Fibroblast of skin of left quadriceps (primary cell): Measurements from ENCODE around the gene ASIC2.
"Not testable (repeated sequence)": the region's sequence is repeated elsewhere in the genome, so short reads cannot be mapped to it uniquely, and the experiment has no call there.

Experiments used
- DNase-seq, 2 experiments: peaks; one replicate each; pipeline ENCODE4 v3.0.0-alpha.2; 2013; ENCODE audit warnings: low read depth in 2 of 2

The ASIC2 gene

DNA sequence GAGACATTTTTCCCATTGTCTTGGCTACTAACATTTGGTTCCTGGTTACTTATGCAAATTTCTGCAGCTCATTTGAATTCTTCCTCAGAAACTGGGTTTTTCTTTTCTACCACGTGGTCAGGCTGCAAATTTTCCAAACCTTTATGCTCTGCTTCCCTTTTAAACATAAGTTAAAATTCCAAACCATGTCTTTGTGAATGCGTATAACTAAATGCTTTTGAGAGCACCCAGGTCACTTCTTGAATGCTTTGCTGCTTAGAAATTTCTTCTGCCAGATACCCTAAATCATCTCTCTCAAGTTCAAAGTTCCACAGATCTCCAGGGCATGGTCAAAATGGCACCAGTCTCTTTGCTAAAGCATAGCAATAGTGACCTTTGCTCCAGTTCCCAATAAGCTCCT lies 305.2 kb downstream of the ASIC2 start:
- DNase-seq, result not testable (repeated sequence)

DNA sequence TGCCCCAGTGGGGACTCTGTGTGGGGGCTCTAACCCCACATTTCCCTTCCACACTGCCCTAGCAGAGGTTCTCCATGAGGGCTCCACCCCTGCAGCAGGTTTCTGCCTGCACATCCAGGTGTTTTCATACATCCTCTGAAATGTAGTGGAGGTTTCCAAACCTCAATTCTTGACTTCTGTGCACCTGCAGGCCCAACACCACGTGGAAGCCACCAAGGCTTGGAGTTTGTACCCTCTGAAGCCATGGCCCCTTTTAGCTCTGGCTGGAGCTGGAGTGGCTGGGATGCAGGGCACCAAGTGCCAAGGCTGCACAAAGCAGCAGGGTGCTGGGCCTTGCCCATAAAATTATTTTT lies 305.7 kb downstream of the ASIC2 start:
- not testable (repeated sequence) for DNase-seq

DNA sequence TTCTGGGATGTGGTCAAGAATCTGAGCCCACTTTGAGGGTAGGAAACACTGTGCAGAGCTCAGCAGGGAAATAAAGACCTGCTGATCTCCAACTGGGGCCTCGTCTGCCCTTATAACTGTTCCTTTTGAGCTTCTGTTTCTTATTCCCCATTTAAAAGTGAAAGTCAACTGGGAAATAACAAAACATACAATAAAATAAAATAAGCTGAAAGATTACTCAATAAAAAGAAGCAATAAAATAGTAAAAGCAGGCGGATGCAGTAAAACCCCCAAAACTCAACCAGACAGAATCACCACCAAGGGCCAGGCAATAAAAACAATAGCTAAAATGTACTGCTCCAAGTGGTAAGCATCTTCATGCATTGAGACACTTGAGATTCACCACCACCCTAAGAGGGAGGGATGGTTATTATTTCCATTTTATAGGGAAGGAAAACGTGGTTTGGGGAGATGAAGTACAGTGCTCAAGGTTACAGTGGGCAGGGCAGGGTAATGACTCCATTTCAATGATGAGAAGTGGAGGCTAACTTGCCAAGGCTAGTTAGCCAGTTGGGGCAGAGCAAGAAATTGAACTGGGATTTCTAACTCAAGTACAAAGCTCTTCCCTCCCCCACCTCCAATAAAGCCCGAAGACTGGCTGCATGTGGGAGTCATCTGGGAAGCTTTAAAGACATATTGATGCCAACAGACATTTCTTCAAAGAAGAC lies 307.9 kb downstream of the ASIC2 start:
- DNase-seq, result no peak

DNA sequence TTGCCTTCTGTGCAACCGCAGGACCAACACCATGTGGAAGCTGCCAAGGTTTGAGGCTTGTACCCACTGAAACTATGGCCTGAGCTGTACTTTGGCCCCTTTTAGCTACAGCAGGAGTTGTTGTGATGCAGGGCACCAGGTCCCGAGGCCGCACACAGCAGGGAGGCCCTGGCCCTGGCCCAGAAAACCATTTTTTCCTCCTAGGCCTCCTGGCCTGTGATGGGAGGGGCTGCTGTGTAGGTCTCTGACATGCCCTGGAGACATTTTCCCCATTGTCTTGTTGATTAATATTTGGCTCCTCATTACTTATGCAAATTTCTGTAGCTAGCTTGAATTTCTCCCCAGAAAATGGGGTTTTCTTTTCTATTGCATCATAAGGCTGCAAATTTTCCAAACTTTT lies 311.5 kb downstream of the ASIC2 start:
- DNase-seq, result not testable (repeated sequence)

DNA sequence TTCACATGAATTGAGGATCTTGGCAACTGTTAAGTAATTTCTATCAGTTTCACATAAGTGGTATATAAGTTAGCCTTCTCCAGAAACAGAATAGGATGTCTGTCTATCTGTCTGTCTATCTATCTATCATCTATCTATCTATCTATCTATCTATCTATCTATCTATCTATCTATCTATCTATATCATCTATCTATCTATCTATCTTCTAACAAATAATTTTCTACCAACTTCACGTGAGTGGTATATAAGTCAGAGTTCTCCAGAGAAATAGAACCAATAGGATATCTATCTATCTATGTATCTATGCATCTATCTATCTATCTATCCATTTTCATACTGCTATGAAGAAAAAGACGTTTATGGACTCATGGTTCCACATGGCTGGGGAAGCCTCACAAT lies 312.9 kb downstream of the ASIC2 start:
- no peak for DNase-seq

DNA sequence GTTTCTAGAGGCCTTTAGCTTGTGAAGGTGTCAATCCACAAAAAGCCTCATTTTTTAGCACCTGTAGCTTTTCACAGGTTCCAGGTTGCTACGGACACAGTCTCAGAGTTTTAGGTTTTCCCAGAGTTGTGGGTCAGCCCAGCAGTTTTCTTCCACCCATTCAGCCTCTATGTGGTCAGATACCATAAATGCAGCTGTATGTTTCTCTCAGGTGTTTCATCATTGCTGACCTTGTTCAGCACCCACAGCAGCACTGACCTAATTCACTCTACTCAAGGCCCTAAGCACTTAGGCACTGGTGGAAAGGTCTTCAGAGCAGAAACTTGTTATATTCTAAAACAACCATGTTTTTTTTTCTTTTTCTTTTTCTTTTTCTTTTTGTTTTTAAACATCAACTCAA lies 316.5 kb downstream of the ASIC2 start:
- no peak for DNase-seq

DNA sequence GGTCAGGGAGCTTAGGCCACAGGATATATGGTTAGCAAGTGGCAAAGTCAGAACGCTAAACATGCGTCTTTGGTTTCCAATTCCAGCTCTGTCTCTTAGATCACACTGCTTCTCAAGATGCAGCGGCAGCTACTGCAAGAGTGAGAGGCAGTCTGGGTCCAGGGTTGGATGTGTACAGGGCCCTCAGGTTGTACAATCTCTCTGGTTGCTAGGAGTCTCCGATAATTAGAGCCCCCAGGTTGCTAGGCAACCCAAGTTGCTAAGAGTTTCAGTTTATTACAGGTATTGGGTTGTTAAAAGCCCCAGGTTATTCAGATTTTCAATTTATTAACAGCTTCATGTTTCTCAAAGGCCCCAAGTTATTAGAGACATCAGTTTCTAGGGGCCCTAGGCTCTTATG lies 317.0 kb downstream of the ASIC2 start:
- no peak for DNase-seq

DNA sequence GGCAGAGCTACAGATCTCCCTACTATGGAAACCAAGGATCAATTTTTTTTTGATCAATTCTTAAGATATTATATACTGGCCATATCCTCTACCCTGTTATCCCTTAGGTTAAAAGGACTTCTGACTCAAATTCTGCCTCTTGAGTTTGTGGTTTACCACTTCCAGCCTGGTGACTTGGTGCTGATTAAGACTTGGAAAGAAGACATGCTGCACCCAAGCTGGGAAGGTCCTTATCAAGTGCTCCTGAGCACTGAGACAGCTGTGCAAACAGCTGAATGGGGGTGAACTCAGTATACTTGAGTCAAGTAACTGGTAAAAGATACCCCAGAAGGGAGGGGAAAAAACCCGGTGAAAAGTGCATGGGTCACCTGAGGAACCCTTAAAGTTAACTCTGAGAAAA lies 321.9 kb downstream of the ASIC2 start:
- DNase-seq, result no peak

DNA sequence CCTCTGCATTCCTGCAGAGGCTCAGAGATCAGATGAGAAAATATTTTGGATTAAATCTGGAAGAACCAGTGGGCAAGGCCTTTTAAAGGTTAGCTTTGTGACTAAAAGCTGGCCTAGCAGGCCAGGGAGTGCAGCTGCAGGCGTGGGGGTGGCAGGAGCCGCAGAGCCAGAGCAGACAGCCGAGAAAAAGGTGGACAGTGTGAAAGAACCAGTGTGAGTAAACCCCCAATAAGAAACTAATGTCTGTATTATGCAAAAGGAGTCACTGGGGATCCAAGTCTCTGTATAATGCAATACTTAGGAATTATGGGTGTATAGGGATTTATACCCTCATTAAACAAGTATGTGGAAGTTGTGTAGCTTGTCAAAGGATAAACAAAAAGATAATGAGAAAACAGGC lies 322.8 kb downstream of the ASIC2 start:
- peak; percentile 8 to 11 for DNase-seq

DNA sequence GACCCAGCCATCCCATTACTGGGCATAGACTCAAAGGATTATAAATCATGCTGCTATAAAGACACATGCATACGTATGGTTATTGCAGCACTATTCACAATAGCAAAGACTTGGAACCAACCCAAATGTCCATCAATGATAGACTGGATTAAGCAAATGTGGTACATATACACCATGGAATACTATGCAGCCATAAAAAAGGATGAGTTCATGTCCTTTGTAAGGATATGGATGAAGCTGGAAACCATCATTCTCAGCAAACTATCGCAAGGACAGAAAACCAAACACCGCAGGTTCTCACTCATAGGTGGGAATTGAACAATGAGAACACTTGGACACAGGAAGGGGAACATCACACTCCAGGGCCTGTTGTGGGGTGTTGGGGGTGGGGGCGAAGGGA lies 323.9 kb downstream of the ASIC2 start:
- DNase-seq, result not testable (repeated sequence)

DNA sequence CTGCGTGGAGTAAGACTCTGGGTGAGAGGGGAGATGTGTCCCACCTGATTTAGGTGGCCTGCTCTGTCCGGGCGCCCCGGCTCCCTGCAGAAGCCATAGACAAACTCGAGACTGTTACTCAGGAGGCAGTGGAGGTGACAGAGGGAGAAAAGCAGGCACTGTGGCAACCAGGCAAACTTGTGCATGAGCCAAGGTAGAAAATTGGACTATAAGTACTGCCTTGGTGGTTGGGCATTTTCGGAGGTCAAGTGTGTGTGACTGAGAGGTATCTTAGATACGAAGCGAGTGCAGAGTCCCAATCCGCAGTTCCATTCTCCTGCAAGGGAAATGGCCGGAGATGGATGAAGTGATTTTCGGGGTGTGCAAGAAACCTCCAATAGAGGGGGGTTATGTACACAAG lies 328.6 kb downstream of the ASIC2 start:
- DNase-seq, result no peak
